Testis (tissue), 3 donors: Measurements from ENCODE around the gene PPP1R27. TPM values are rescaled to one million over a fixed set of nuclear protein-coding genes. Genes with fewer than 3 reads are reported as not detected.

Source experiments
- DNase-seq: peaks from one replicate; pipeline ENCODE4 v3.0.0-alpha.2; 2019
- H3K27ac ChIP-seq, 2 donors: fragments of 200-600 bp; sonication (generic); one replicate each; pipeline ENCODE4 v1.5.1; 2019
- H3K27me3 ChIP-seq: fragments of 200-600 bp; sonication (generic); one replicate; pipeline ENCODE4 v1.5.1; 2019
- H3K36me3 ChIP-seq: fragments of 200-600 bp; sonication (generic); one replicate; pipeline ENCODE4 v1.5.1; 2017; ENCODE audit warnings: low read depth; ENCODE audit errors: missing control alignments
- H3K4me1 ChIP-seq: fragments of 200-600 bp; sonication (generic); one replicate; pipeline ENCODE4 v1.5.1; 2019
- H3K4me3 ChIP-seq, 2 donors: fragments of 200-600 bp; sonication (generic); one replicate each; pipeline ENCODE4 v1.5.1; 2017 to 2019
- H3K9me3 ChIP-seq: fragments of 200-600 bp; sonication (generic); one replicate; pipeline ENCODE4 v1.5.1; 2017
- POLR2A ChIP-seq: fragments of 450-650 bp; IDR thresholded peaks from one replicate; pipeline ENCODE4 v1.6.1; 2017; ENCODE audit warnings: antibody characterized with exemption, mild to moderate bottlenecking, moderate library complexity
- WGBS, 2 donors: methylation state at CpG; one replicate each; pipeline ENCODE4 v1.1.5; 2018; 5-methylcytosine and 5-hydroxymethylcytosine counted together
- intact Hi-C: fragments of 100-400 bp; cut with DNase I; formaldehyde crosslinking; loops from one replicate; pipeline ENCODE4 v1.15.1; 2023; ENCODE audit warnings: low total_unique reads
- polyA plus RNA-seq: library from polyadenylated mRNA; stranded (reverse); fragments of 350-450 nt; fragmentation: Illumina TruSeq; extraction: RNeasy Lipid Tissue Mini Kit (QIAGEN cat#74804); gene quantifications from one replicate; pipeline ENCODE4 v1.2.3, GENCODE V29; 2014; ENCODE audit warnings: low read depth, low replicate concordance; ENCODE audit not compliant: insufficient read depth
- total RNA-seq, 2 donors: library from RNA; depleted of rRNA; stranded (reverse); fragments of >200 nt; gene quantifications; one replicate each; pipeline ENCODE4 v1.2.3, GENCODE V29; 2016
- TF ChIP-seq, protein P1 (sequence below), 3 experiments: fragments of 450-650 bp in 2 of 3; fragments of 200-600 bp in 1 of 3; sonication (generic) in 1 of 3; IDR thresholded peaks; one replicate each; pipeline ENCODE4 v1.5.1; 2016 to 2019; ENCODE audit warnings: antibody characterized with exemption in 3 of 3, mild to moderate bottlenecking in 2 of 3, moderate library complexity in 1 of 3

The PPP1R27 gene
- total and polyA plus RNA-seq, 3 donors from 2014 or later: 1.6 to 7.5 (median 1.9) TPM

DNA sequence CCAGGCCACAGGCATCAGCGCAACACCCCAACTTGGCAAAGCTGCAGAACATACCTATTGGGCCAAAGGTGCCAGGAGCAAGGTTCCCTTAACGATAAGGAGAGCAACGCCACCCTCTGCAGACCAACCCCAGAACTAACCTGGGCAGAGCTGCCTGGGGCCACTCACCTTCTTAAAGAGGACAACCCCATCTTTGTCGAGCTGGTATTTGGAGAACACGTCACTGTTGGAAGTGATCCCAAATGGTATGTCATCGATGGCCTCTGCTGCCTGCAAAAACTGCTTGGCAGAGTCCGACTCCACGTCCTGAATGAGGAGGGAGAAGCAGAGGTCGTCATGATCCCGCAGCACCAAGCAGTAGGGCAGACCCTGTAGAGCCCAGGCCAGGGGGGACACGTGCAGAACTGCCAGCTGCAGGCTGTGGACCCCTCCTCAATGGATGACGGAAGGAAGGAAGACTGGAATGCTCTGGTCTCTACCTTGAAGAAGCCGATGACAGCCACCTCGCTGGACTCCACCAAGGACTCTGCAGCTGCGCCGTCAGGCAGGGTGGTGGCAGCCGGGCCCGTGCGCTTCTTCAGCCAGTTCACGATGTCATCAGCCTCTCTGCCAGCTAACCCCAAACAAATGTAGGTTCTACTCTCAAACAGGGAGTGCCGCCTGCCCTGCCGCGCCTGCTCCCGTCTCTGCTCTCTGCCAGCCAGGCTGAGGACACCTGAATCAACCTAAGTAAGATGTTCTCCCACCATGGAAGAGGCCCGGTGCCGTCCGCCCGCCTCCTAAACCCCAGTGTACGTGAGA is 20.3 kb upstream of the PPP1R27 start:
- no peaks in the 10 kb centered on the region for H3K27me3 ChIP-seq
- H3K4me1 ChIP-seq: peaks cover 12% of the 10 kb centered on the region
- H3K4me3 ChIP-seq: no peak overlapping the region
- WGBS, 2 donors: 81 to 87% methylated on average over 26 to 29 of the region's 29 CpGs
- H3K36me3 ChIP-seq: no peaks in the 10 kb centered on the region
- TF ChIP-seq, protein P1, sequence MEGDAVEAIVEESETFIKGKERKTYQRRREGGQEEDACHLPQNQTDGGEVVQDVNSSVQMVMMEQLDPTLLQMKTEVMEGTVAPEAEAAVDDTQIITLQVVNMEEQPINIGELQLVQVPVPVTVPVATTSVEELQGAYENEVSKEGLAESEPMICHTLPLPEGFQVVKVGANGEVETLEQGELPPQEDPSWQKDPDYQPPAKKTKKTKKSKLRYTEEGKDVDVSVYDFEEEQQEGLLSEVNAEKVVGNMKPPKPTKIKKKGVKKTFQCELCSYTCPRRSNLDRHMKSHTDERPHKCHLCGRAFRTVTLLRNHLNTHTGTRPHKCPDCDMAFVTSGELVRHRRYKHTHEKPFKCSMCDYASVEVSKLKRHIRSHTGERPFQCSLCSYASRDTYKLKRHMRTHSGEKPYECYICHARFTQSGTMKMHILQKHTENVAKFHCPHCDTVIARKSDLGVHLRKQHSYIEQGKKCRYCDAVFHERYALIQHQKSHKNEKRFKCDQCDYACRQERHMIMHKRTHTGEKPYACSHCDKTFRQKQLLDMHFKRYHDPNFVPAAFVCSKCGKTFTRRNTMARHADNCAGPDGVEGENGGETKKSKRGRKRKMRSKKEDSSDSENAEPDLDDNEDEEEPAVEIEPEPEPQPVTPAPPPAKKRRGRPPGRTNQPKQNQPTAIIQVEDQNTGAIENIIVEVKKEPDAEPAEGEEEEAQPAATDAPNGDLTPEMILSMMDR (IDR thresholded peaks at IDR 0.05): no peak
- TF ChIP-seq POLR2A: no peak
- H3K9me3 ChIP-seq: no peaks in the 10 kb centered on the region
- DNase-seq: no peak
- intact Hi-C loops: no loop called here
- H3K27ac ChIP-seq: no peak overlapping the region

DNA sequence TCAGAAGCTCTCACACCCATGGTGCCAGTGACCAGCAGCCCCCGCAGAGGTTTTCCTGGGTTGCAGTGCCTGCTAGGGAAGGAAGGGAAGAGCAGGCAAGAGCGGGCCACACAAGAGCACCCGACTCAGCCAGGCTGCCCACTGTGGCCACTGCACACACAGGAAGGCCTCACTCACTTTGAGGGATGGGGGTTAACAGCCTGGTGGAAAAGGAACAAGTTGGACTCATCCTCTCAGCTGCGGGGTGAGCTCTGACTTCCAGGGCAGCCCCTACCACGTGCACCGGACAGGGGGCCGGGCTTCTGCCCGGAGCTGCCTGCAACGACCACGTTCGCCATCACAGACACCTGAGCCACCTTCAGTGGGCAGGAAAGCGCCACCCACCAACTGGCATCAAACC is 17.4 kb upstream of the PPP1R27 start:
- Histone ChIP-seq H3K27me3 (no peaks in the 10 kb centered on the region), H3K4me1 (no peaks in the 10 kb centered on the region), H3K4me3 (no peak overlapping the region), H3K27ac (no peak overlapping the region), H3K36me3 (no peaks in the 10 kb centered on the region), H3K9me3 (no peaks in the 10 kb centered on the region)
- TF ChIP-seq, protein P1 (IDR thresholded peaks at IDR 0.05): no peak
- TF ChIP-seq POLR2A: no peak
- WGBS, 2 donors: 84 to 100% methylated on average over 3 to 12 of the region's 12 CpGs
- intact Hi-C loops: no loop called here
- DNase-seq: no peak

DNA sequence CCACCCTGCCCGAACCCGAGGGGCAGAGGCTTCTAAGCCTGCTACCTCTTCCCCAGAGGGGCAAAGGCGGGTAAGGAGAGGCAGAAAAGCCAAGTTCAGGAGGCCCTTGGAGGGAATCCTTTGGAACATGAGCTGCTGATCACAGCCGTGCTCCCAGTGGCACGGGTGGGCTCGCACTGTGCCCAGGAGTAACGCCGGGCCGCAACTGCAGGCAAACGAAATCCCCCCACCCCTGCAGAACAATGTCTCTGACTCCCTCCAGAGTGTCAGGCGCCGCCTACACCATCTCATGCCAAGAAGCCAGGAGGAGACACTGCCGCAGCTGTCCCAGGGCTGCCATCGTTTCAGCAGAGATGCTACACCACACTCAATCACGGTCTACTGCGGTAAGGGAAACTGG is 16.6 kb upstream of the PPP1R27 start:
- Histone ChIP-seq H3K9me3 (no peaks in the 10 kb centered on the region), H3K4me1 (no peaks in the 10 kb centered on the region), H3K36me3 (no peaks in the 10 kb centered on the region), H3K27me3 (no peaks in the 10 kb centered on the region), H3K4me3 (no peak overlapping the region), H3K27ac (no peak overlapping the region)
- no peak for DNase-seq
- WGBS, 2 donors: 98 to 100% methylated on average over 7 to 16 of the region's 16 CpGs
- intact Hi-C loops: no loop called here
- TF ChIP-seq, protein P1 (IDR thresholded peaks at IDR 0.05): no peak
- no peak for TF ChIP-seq POLR2A

DNA sequence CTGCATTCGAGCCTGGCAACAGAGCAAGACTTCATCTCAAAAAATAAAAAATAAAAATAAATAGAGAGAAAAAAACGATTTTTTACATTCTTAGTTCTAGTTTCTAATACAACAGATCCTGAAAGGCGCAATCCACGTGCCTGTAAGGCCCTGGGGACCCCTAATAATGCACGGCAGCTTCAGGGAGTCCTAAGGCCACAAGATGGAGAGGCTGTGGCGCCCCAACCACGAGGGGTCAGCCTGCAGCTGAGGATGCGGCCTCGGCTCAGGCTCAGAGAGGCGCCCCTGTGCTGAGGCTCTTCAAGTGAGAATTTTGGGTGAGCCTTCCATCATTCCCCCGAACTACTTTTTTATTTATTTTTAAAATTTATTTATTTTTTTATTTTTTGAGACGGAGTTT is 14.6 kb upstream of the PPP1R27 start:
- no peak overlapping the region for H3K27ac ChIP-seq
- no peak overlapping the region for H3K4me3 ChIP-seq
- H3K4me1 ChIP-seq: no peaks in the 10 kb centered on the region
- no peaks in the 10 kb centered on the region for H3K9me3 ChIP-seq
- 90 to 92% methylated on average over 12 of the region's 12 CpGs for WGBS, 2 donors
- intact Hi-C loops: no loop called here
- no peaks in the 10 kb centered on the region for H3K36me3 ChIP-seq
- no peak for TF ChIP-seq POLR2A
- TF ChIP-seq, protein P1 (IDR thresholded peaks at IDR 0.05): no peak
- no peak for DNase-seq
- H3K27me3 ChIP-seq: no peaks in the 10 kb centered on the region
